HG03378 (cell line): ENCODE results near the gene SLC38A2.

Source experiments
- ATAC-seq: cut with Tn5 transposase; IDR thresholded peaks from one replicate; pipeline ENCODE4 v1.9.1; 2021; ENCODE audit warnings: mild to moderate bottlenecking, moderate library complexity; ENCODE audit not compliant: unreplicated experiment

Gene SLC38A2

DNA sequence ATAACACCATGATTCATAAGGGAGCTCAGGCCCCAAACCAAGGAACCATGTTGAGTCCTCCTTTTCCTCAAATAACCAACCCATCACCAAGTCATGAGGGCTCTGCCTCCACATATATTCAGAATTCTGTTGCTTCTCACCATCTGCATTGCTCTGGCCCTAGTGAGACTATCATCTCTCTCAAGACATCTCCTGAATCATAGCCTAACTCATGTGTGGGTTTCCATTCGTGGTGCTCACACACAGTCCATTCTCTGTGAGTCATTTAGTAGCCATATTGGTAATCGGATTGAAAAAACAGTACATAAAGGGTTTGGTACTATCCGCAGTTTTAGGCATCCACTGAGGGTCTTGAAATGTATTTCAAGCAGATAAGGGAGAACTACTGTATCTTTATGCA lies 5.1 kb upstream of the SLC38A2 start:
- no peak for ATAC-seq

DNA sequence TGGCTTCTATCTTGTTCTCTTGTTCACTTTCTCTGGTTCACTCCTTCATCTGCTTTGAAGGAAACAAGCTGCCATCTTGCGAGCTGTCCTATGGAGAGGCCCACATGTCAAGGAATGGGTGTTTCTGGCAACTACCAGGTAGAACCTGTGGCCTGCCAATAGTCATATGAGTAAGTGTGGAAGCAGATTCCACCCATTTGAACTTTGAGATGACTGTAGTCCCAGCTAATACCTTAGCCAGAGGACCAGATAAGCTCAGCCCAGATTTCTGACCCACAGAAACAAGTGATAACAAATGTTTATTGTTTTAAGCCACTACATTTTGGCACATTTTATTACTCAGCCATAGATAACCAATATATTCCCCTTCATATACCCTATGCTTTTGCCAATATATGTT lies 4.0 kb upstream of the SLC38A2 start:
- ATAC-seq = no peak

DNA sequence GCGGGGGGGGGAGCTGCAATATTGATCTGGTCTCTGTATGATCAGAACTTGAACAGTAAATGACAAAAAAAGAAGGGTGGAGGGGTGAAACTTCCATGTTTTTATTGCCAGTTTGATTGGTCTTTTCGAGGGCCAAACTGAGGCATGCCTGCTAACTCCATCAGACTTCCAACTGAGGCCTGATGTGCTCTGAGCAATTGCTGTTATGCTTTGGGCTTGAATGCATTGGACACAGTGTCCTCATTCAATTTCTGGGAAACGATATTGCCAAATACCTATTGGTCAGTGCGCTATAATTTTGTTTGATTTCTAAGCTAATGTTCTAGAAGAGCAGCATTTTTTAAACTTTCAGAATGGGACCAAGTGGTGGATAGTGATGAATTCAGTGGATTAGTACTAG lies 2.1 kb upstream of the SLC38A2 start:
- no peak for ATAC-seq

DNA sequence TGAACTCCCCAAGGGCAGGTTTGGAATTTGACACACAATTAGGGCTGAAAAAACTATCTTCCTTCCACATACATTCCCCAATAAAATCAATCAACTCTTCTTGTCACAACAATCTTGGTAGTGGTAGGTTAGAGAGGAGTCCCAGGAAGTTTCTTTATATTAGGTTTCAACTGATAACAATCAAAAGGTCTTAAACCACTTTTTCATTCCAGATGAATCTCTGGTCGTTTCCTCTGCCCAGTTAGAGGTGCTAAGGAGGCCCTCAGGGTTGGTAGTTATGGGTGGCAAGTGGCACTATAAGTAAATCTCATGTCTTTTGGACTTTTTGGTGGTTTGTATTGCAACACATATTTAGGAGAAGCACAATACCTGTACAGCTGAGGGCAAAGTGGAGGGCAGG lies 1.7 kb upstream of the SLC38A2 start:
- no peak for ATAC-seq

DNA sequence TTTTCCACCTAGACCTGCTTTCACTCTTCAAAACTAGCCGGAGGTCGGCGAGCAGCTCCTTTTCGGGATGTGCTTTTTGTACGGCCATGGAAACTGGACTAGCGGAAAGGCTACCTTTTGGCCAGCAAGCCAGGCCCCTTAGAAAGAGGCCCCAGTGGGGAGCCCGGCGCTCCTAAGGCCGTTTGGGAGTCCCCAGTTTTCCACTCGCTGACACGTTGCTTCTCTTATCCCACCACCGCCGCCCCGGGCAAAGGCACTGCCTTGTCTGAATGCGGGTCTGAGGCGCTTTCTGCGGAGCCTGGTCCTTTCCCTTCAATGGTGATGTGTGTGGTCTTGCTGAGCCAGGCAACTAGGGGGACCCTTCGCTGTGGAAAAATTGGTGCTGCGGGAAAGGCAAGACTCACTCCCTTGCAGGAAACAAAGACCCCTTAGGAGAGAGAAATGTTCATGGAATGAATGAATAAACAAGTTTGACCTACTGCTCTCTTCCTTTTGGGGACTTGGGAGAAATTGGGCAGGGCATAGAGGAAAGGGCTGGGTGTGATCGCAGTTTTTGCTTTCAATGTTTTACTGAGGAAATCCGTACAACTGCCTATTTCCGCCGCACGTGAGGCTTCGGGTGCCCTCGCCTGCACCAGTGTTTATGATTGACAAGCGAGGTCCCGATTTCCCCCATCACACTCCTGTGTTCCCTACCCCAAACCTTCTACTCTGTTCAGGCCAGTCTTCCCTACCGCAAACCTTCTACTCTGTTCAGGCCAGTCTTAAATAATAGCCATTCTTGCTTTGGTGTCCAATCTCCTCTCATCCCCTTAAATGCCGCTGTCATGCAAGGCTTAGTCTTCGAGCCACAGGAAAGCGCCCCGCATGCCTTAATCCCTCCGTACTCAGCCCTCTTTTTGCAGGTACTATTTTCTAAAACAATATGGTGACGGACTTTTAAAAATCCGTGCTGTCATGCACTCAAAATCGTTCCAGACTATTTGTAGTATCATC lies 1.0 kb upstream of the SLC38A2 start:
- ATAC-seq = peak; percentile 22

DNA sequence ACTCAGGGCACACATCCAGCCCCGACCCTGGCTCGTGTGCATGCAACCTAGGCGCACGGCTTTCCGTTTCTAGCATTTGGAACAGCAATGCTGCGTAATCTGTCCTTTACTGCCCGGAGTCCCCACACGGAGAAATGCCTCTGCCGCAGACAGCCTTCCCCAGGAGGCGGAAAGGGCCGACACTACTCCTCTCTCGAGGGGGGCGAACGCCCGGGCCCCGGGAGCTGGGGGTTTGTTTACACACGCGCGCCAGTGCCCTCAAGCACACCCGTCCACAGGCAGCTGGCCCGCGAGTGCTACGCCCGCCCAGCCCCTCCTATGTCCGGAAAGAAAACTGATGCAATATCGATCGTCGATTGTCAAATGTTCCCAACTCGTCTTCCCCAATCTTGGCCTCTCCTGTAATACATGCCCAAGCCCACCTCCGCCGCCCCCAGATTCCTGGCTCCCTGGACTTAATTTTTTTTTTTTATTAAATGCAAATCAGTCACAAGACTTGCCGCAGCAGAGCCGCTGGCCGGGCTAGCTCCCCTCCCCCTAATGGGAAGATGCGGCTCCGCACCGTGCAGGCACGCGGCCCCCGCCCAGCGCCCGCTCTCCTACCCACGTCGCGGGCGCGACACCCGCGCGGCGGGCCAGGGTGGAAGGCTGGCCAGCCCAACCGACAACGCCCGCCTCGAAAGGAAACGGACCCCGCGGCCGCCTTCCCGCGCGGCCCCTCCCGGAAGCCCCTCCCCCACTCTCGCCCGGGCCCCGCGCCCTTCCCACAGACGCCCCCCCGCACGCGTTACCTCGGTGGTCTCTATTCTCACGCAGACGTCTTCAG lies 642 bp downstream of the SLC38A2 start:
- peak; percentile 5 for ATAC-seq

DNA sequence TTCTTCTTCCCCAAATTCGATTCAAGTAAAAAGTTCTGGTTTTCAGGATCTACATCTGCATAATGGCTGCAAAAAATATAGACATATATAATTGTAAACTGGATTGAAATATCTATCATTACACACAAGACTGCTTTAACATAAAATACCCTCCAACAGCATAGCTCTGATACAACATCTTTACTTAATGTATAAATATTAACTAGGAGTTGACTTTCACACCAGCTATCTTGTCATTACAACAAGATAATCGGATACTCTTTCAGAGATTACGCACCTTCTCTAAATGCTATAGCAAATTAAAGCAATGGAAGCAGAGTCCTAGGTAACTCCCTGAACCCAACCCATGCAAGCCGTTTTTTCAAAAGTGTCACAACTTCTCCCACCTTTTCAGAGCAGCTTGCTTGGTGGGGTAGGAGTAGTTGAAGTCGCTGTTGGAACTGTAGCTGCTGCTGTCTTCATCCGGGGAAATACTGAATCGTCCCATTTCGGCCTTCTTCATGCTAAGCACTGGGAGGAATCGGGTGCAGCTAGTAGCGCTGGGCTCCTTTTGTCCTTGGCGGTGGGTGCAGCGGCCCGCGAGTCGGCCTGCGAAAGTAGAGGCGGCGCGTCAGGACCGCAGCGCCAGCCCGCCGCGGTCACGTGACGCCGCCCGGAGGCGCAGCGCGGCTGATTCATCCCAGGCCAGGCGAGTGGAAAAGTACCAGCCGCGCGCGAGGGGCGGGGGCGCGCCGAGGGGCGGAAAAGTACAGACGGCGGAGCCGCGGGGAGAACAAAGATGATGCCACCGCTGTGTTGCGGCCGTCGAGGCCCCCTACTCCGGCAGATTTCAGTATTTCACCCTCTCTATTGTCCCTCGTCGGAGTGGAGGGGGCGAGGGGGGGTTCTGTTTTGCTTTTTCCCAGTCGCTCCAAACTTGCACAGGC lies 1.5 kb downstream of the SLC38A2 start:
- ATAC-seq = peak; percentile 46

DNA sequence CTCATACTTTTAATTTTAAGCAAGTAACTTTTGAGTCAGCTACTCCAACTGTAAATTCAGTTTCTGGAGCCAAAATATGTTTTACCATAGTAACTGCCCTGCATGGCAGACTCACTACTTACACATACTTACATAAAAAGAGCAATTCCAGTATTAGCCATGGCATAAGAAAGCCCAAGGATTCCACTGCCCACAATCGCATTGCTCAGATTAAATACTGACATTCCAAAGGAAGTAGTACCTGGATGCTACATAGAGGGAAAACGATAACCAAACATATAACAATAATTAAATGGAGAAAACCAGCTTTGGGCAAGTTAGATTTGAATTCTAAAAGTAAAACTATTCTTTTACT lies 2.2 kb downstream of the SLC38A2 start:
- no peak for ATAC-seq

DNA sequence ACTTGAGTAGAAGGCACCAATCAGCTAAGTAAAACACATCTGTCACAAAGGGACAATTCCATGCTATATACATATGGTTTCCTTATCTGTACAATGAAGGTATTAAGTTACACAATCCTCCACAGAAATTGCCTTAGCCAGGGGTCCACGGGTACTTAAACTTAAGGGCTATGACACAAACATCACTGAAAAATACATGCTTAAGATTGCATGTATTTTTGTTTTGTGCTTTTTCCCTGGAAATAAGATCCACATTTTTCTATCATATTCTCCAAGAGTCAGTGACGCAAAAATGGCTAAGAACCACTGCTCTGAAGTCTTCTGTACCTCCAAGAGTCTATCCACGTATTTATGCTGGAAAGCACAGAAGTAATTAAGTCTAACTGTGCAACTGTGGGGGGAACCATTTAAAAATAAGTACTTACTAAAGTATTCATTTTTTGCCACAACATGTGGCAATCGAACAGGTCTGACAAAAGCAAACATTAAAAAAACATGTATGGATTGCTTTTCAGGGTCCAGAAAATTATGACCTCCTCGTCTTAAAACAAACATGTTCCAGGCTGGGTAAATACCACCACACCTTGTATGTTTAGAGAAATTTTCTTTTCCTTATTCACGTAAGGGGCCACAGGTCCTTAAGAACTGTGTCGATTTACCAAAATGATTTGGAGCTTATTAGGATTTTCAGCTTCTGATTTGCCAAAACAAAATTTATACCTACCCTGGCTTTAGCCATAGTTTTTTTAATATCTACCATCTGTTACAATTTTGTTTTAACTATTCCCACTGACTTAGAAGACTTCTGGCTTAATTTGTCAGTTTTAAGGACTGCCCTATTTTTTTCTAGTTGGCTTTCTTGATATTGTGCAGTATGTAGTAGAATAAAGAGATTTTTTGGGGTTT lies 2.8 kb downstream of the SLC38A2 start:
- ATAC-seq = no peak

DNA sequence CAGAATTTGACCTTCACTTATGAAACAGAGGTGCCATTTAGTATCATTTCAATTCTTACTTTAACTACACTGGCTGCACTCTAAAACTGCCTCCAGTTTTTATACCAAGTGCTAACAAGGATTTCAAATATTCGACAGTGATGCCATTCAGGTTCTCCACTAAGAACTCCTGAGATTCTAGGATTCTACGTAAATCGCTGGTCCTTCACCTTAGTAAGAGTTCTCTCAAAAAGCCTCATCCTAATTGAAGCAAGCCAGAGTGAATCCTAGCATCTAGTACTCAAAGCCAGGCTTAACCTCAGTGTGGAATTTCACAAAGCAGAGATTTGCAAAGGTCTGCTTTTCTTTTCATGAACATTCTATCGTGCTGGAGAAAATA lies 3.5 kb downstream of the SLC38A2 start:
- no peak for ATAC-seq

DNA sequence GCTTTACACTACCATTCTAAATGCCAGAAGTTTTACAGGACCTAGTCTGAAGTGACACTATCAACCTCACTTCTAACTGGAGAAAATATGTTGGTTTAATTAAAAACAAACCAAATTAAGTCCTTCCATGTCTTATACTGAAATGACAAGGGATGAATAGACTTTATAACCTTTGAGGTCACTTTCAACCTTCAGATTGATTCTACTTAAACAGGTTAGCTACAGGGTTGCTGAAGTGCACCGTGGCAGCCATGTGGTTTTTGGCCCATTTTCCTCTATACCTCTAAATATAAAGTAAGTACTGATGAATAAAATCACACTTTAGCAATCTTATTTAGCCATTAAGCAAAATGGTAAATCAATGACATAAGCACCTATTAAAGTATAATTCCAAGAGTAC lies 3.9 kb downstream of the SLC38A2 start:
- no peak for ATAC-seq

DNA sequence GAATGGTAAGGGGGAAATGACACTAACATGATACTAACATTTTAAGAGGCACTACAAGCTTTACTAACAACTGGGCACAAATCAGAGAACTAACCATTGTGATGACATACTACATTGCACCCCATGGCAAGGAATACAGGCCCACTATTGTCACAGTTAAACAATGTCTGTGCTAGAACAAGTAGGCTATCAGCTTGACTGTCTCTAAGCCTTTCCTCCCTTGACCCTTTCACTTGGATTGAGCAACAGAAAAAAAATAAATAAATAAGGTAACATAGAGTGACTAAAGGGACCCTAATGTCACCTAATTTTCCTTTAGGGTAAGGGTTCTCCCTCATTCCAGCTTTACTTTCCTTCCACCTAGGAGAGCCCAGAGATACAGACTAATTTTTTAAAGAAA lies 4.4 kb downstream of the SLC38A2 start:
- ATAC-seq = no peak

DNA sequence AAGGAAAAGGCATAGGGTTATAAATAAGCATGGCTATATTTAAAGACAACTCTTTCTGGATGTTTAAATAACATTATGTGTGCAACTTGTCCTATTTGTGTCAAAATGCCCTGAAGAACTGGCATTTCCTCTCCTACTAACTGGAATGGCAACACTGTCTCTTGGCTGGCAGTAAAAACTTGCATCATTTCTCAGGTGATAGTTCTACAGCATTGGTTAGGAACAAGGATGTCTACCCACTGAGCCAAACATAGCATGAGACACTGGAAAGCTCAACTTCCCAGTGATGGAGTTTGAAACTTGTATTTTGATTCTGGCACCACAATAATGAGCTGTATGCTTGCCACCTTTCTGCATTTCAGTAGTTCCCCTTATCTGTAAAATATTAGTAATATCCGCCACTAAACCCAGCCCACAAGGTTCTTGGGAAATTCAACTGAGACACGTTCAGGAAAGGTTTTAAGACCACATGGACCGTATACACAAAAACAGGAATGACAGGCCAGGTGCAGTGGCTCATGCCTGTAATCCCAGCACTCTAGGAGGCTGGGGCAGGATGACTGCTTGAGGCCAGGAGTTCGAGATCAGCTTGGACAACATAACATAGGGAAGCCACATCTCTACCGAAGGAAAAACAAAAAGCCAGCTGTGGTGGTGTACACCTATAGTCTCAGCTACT lies 5.1 kb downstream of the SLC38A2 start:
- no peak for ATAC-seq

DNA sequence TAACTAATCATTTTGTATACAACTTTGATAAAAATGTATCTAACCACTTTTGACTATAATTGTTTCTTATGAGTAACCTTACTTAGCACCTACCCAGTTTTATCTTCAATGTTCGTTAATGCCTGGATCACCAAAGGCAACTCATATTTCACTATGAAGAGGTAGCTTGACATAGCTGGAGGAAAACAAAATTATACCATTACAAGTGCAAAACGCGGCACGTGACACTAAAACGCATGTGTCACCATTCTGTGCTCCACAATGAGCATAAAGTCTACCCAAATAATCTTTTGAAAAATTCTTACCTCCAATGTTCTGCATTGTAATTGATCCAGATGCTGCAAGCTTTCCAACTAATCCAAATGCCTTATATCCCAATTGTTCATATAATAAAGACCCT lies 5.8 kb downstream of the SLC38A2 start:
- ATAC-seq = no peak

DNA sequence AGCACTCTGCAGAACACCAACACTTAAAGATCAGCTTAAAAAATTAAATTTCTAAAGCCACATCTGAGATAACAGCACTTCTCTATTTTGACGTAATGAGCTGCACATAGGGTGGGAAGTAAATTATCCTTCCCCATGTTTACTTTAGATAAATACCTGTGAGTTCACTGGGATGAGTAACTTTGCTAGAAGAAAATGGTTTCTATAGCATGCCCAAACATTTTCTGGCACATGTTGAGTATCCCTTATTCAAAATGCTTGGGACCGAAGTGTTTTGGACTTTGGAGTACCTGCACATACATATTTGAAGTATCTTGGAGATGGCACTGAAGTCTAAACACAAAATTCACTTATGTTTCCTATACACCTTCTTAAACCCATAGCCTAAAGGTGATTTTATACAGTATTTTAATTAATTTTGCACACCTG lies 6.6 kb downstream of the SLC38A2 start:
- ATAC-seq = no peak

DNA sequence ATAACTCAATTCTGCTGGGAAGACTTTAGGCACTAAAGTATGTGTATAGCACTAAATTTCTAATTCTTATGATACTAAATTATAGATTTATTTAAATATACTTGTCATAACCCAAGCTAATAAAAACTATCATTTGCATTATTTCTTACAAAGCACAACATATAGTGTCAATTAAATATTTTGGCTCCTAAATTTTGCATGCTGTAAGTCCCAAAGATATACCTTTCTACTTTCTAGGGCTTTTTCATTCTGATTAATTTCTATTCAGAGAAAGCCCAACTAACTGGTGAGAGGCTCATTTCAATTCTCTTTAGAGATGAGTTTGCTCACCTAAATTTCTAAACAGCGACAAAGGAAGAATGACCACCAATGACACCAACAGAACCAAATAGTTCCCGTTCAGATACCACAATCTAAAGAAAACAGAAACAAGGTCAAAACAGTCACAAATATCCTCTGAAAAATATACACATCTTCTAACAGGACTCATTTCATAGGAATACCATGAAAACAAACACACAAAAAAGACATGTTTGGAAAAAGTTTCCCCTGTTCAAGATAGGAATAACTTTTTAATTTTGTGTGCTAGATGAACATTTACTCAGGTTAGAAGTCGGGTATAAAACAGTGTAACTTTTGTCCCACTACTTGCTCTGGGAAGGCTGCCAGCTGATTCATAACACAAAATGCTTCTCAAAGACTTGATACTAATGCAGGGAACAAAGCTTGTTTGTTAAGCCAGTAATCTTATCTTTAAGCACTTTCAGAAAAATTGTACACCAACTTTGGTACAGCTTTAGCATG lies 7.6 kb downstream of the SLC38A2 start:
- no peak for ATAC-seq

DNA sequence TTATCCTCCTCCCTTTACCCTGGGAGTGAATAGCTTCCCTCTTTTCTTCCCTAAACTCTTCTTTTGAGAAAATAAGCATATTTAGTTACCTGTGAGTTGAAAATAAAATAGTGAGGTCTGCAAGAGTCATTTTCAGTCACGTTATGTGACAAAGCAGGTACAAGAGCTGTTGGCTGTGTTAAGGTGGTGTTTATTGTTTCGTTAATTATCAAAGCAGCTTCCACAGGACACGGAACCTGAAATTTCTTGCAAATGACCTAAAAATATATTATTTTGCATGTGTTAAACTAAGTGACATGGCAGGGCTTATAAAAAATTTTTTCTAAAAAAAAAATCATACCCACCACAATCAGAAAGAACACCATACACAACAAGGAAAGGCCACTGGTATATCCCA lies 8.3 kb downstream of the SLC38A2 start:
- ATAC-seq = no peak

DNA sequence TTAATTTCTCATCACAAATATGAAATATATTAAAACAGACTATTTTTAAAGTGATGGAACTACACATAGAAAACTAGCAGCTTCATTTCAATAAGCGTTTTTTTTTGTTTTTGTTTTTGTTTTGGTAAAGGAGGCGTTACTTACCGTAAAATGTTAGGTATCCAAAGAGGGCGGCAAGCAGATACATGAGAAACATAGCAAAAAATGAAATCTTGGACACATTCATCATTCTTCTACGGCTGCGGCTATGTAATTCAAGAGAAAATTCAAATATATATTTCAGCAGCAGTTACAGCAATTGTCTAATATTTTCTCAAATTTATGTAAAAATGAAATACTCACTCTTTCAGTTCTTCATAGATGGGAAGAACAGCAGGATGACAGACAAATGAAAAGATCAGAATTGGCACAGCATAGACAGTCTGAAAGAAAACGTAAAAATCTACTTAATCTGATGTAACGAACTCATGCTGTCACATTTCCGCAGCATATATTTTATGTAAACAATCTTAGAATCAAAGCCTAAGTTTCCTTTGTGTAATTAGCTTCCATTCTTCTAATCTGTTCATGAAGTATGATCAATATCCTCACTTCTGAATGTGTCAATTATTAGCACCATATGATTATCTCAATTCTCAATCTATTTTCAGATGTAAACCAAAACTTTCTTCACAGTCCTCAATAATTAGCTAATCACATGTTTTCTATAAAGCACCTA lies 8.8 kb downstream of the SLC38A2 start:
- ATAC-seq = no peak
